K562 (cell line): Measurements from ENCODE around the gene CLDN34. TPM values are rescaled to one million over a fixed set of nuclear protein-coding genes. Genes with fewer than 3 reads are reported as not detected.

ENCODE experiments used
- ATAC-seq: fragments of 200-7000 bp; cut with Tn5 transposase; 3 replicates; pipeline ENCODE4 v1.9.1; 2020; ENCODE audit warnings: moderate library complexity
- BruUV-seq: library from RNA; stranded (reverse); fragments of 400-500 nt; replicated peaks from 2 replicates; lab custom pipeline; 2021; lab: Mats Ljungman, UMichigan
- CTCF ChIA-PET: fragments of 300-600 bp; formaldehyde crosslinking; extraction: SDS; loops from one replicate; lab custom pipeline; 2021; ENCODE audit warnings: low intra/inter-chr PET ratio; lab: Yijun Ruan, JAX
- POLR2A ChIA-PET: fragments of 300-600, 350-650 bp; sonication (Branson Sonifier 250); formaldehyde crosslinking; extraction: SDS; loops from one replicate; lab custom pipeline; 2021; ENCODE audit warnings: antibody characterized with exemption, inconsistent platforms; lab: Yijun Ruan, JAX
- DNase-seq, 4 experiments: peaks; one replicate each; pipeline versions ENCODE4 v3.0.0 to v3.0.0-alpha.2; 2011 to 2018; ENCODE audit warnings: low spot score in 3 of 4, mixed read lengths in 3 of 4; ENCODE audit errors: extremely low read depth in 1 of 4
- FAIRE-seq: peaks from 2 replicates; lab custom pipeline; 2011; peaks lifted over from hg19 to GRCh38; lab: Jason Lieb, UNC
- H2AFZ ChIP-seq: 2 replicates; pipeline ENCODE4 v1.6.0; 2011; ENCODE audit warnings: low read depth, low read length, control low read depth, inconsistent platforms
- H3K27ac ChIP-seq: fragments of 200-600 bp; 3 replicates; pipeline ENCODE4 v1.8.0; 2011; ENCODE audit warnings: low read depth, mild to moderate bottlenecking, control low read depth, inconsistent platforms, low read length, moderate library complexity, mixed read lengths; ENCODE audit errors: extremely low read depth
- H3K27me3 ChIP-seq, 2 experiments: fragments of 300-600 bp in 1 of 2; 2 replicates in 1 of 2; 3 replicates in 1 of 2; pipeline versions ENCODE4 v1.6.0 to v1.8.0; 2011; ENCODE audit warnings: inconsistent platforms in 2 of 2, low read length in 2 of 2, mild to moderate bottlenecking in 1 of 2, mixed read lengths in 1 of 2, moderate library complexity in 1 of 2; ENCODE audit not compliant: control insufficient read depth in 2 of 2, insufficient read depth in 2 of 2
- H3K36me3 ChIP-seq: fragments of 300-600 bp; 3 replicates; pipeline ENCODE4 v1.8.0; 2011; ENCODE audit warnings: mild to moderate bottlenecking, low read length, inconsistent platforms; ENCODE audit not compliant: control insufficient read depth, insufficient read depth
- H3K4me1 ChIP-seq, 2 experiments: fragments of 200-600 bp in 1 of 2; replicated peaks in 1 of 2; 2 replicates in 1 of 2; 3 replicates in 1 of 2; pipeline versions ENCODE4 v1.5.1 to v1.8.0; 2011; ENCODE audit warnings: inconsistent platforms in 2 of 2, low read length in 2 of 2, mild to moderate bottlenecking in 1 of 2, mixed read lengths in 1 of 2, moderate library complexity in 1 of 2; ENCODE audit not compliant: control insufficient read depth in 2 of 2, insufficient read depth in 2 of 2
- H3K4me2 ChIP-seq: 2 replicates; pipeline ENCODE4 v1.6.1; 2011; ENCODE audit warnings: low read length, control low read depth, inconsistent platforms, mixed read lengths; ENCODE audit not compliant: insufficient read depth
- H3K4me3 ChIP-seq: fragments of 200-600 bp; sonication (generic), shearing (Covaris generic); 2 replicates; pipeline ENCODE4 v1.5.1; 2016; ENCODE audit warnings: control low read depth, inconsistent platforms
- H3K79me2 ChIP-seq: fragments of 200-600 bp; 3 replicates; pipeline ENCODE4 v1.8.0; 2011; ENCODE audit warnings: low read length, inconsistent platforms; ENCODE audit not compliant: control insufficient read depth, insufficient read depth
- H3K9ac ChIP-seq, 2 experiments: 2 replicates each; pipeline versions ENCODE4 v1.6.0 to v1.6.1; 2011; ENCODE audit warnings: low read depth in 2 of 2, low read length in 2 of 2, control low read depth in 1 of 2, inconsistent platforms in 1 of 2, mild to moderate bottlenecking in 1 of 2, mixed read lengths in 1 of 2; ENCODE audit not compliant: insufficient read depth in 1 of 2
- H3K9me1 ChIP-seq: one replicate; pipeline ENCODE4 v1.6.0; 2011; ENCODE audit warnings: inconsistent platforms, mild to moderate bottlenecking, low read length, moderate library complexity; ENCODE audit not compliant: control insufficient read depth, insufficient read depth
- H3K9me3 ChIP-seq: replicated peaks from 2 replicates; pipeline ENCODE4 v1.5.1; 2011; ENCODE audit warnings: low read depth, low read length, inconsistent platforms; ENCODE audit not compliant: control insufficient read depth, insufficient read depth
- H4K20me1 ChIP-seq: replicated peaks from 2 replicates; pipeline ENCODE4 v1.6.1; 2011; ENCODE audit warnings: low read length, inconsistent platforms, mixed read lengths; ENCODE audit not compliant: control insufficient read depth, insufficient read depth
- ATF1 ChIP-seq, 2 experiments: fragments of 450-650 bp in 1 of 2; IDR thresholded peaks; 2 replicates each; pipeline ENCODE4 v1.6.1; 2016; ENCODE audit warnings: missing compliant biosample characterization in 1 of 2, missing genetic modification characterization in 1 of 2
- ATF7 ChIP-seq: fragments of 450-650 bp; IDR thresholded peaks from 2 replicates; pipeline ENCODE4 v1.7.1; 2014; ENCODE audit warnings: mild to moderate bottlenecking, moderate library complexity
- DLX4 ChIP-seq: fragments of 250-450 bp; sonication (Bioruptor Pico); IDR thresholded peaks from 2 replicates; pipeline ENCODE4 v1.6.1; 2021; ENCODE audit warnings: mild to moderate bottlenecking
- ETV1 ChIP-seq: fragments of 450-650 bp; conservative IDR thresholded peaks from 2 replicates; pipeline ENCODE4 v1.6.1; 2016; ENCODE audit warnings: missing genetic modification characterization, control low read depth, low read depth, missing compliant biosample characterization
- NFATC3 ChIP-seq: fragments of 450-650 bp; IDR thresholded peaks from 2 replicates; pipeline ENCODE4 v1.6.1; 2017; ENCODE audit warnings: mild to moderate bottlenecking
- NR4A1 ChIP-seq, 2 experiments: fragments of 250-450 bp in 1 of 2; fragments of 450-650 bp in 1 of 2; sonication (Bioruptor Pico) in 1 of 2; IDR thresholded peaks; 2 replicates each; pipeline versions ENCODE4 v1.4.0 to v1.6.1; 2016 to 2020; ENCODE audit warnings: mild to moderate bottlenecking in 2 of 2, missing compliant biosample characterization in 1 of 2, missing genetic modification characterization in 1 of 2, moderate library complexity in 1 of 2
- RBM15 ChIP-seq: fragments of 200-400 bp; formaldehyde crosslinking; IDR thresholded peaks from 2 replicates; pipeline ENCODE4 v1.6.1; 2018; ENCODE audit warnings: mild to moderate bottlenecking, low read length, moderate library complexity; ENCODE audit not compliant: insufficient read depth
- RBM17 ChIP-seq: fragments of 200-400 bp; formaldehyde crosslinking; IDR thresholded peaks from 2 replicates; pipeline ENCODE4 v1.6.1; 2017; ENCODE audit warnings: low read depth, mild to moderate bottlenecking, low read length, borderline replicate concordance
- ZNF143 ChIP-seq: sonication (generic); formaldehyde crosslinking; IDR thresholded peaks from 2 replicates; pipeline ENCODE4 v1.9.0; 2022; ENCODE audit warnings: mild to moderate bottlenecking, missing genetic modification reagents
- ZNF184 ChIP-seq: sonication (generic); formaldehyde crosslinking; IDR thresholded peaks from 2 replicates; pipeline ENCODE4 v1.5.0; 2020; ENCODE audit warnings: missing genetic modification reagents
- ZNF431 ChIP-seq: sonication (generic); formaldehyde crosslinking; IDR thresholded peaks from 2 replicates; pipeline ENCODE4 v1.8.0; 2022; ENCODE audit warnings: mild to moderate bottlenecking, missing genetic modification reagents
- ZNF586 ChIP-seq: fragments of 450-650 bp; formaldehyde crosslinking; conservative IDR thresholded peaks from 2 replicates; pipeline ENCODE4 v1.4.0; 2020; ENCODE audit warnings: mild to moderate bottlenecking, moderate library complexity
- ZNF785 ChIP-seq: fragments of 250-450 bp; sonication (Bioruptor Pico); IDR thresholded peaks from 2 replicates; pipeline ENCODE4 v1.4.0; 2020; ENCODE audit warnings: mild to moderate bottlenecking
- WGBS: fragments of 100-300 bp; shearing (Covaris generic); methylation state at CpG from one replicate; pipeline ENCODE4 v1.1.6; 2016; ENCODE audit warnings: low coverage, mixed read lengths; ENCODE audit not compliant: insufficient coverage; ENCODE audit errors: missing lambda C conversion rate; 5-methylcytosine and 5-hydroxymethylcytosine counted together
- in situ Hi-C: fragments of 300-500 bp; cut with MboI; formaldehyde crosslinking; loops from 4 replicates; pipeline ENCODE4 v1.15.0; 2018; ENCODE audit warnings: inconsistent platforms, mixed read lengths
- intact Hi-C: fragments of 100-400 bp; cut with micrococcal nuclease; formaldehyde crosslinking; loops from 2 replicates; pipeline ENCODE4 v1.14.2; 2022
- polyA plus RNA-seq, 8 experiments: library from polyadenylated mRNA; depleted of rRNA in 4 of 8; stranded (reverse) in 5 of 8; unstranded in 3 of 8; fragments of >200 nt; fragmentation: Nextera tagmentation in 2 of 8; fragmentation: Illumina TruSeq in 1 of 8; extraction: Ambion mirVana in 2 of 8; extraction: Trizol in 1 of 8; gene quantifications; 2 replicates each; pipeline versions ENCODE4 v1.2.1 to v1.2.3, GENCODE V29; 2011 to 2014; ENCODE audit warnings: inconsistent platforms in 1 of 8, missing spikeins in 1 of 8
- total RNA-seq, 7 experiments: library from RNA; depleted of rRNA in 6 of 7; stranded (reverse); fragments of >200 nt in 6 of 7; fragmentation: Illumina TruSeq in 2 of 7; extraction: Trizol in 2 of 7; gene quantifications; 2 replicates each; pipeline versions ENCODE4 v1.2.1 to v1.2.3, GENCODE V29; 2011 to 2021; ENCODE audit warnings: low replicate concordance in 1 of 7

CLDN34 gene
- total and polyA plus RNA-seq, 9 of the 15 experiments (the other 6 are each of a cell fraction or from before 2014, with no cell fraction given) = not detected

GRCh38 chrX:9937761-9938160 lies 29.4 kb upstream of the CLDN34 start:
- no peaks in the 10 kb centered on the region for H3K36me3 ChIP-seq
- in situ Hi-C loops = no loop called here
- H3K4me3 ChIP-seq = no peak overlapping the region
- ATAC-seq (no peak), DNase-seq (no peak), FAIRE-seq (no peak)
- no peak overlapping the region for H3K9ac ChIP-seq
- H3K27me3 ChIP-seq = peaks cover 0 to 28% of the 10 kb centered on the region in 2 experiments; a peak in 2 of 5 replicates
- CTCF ChIA-PET = no interaction called here
- no peak overlapping the region for H3K4me2 ChIP-seq
- no peaks in the 10 kb centered on the region for H3K4me1 ChIP-seq
- H3K9me1 ChIP-seq = no peaks in the 10 kb centered on the region
- POLR2A ChIA-PET = interaction anchor here (0.6 kb wide), 1 partner anchor 216 kb away, joined by 3 read pairs; no protein-coding TSS in a partner anchor
- intact Hi-C loops = no loop called here
- H3K79me2 ChIP-seq = no peaks in the 10 kb centered on the region
- no peaks in the 10 kb centered on the region for H4K20me1 ChIP-seq
- no TSS peak for BruUV-seq
- WGBS = 9% methylated on average over 8 of the region's 8 CpGs
- no peak overlapping the region for H3K27ac ChIP-seq
- no peaks in the 10 kb centered on the region for H3K9me3 ChIP-seq
- no peak overlapping the region for H2AFZ ChIP-seq
- TF ChIP-seq RBM17 = no peak
- no peak for TF ChIP-seq ZNF184 (CRISPR knock-in tag)
- no peak for TF ChIP-seq ZNF143 (CRISPR knock-in tag)
- no peak for TF ChIP-seq ZNF586 (CRISPR knock-in tag)
- TF ChIP-seq ATF7 = no peak
- no peak for TF ChIP-seq NFATC3

- Histone ChIP-seq H2AFZ (no peak overlapping the region), H3K36me3 (no peaks in the 10 kb centered on the region), H3K9me1 (no peaks in the 10 kb centered on the region), H3K9ac (no peak overlapping the region), H3K27ac (no peak overlapping the region), H3K4me3 (no peak overlapping the region), H4K20me1 (no peaks in the 10 kb centered on the region), H3K4me2 (no peak overlapping the region), H3K79me2 (no peaks in the 10 kb centered on the region), H3K9me3 (no peaks in the 10 kb centered on the region), H3K27me3 (peaks cover 0 to 25% of the 10 kb centered on the region in 2 experiments; a peak in 2 of 5 replicates), H3K4me1 (no peaks in the 10 kb centered on the region)
- ATAC-seq (no peak), DNase-seq (no peak), FAIRE-seq (no peak)
- WGBS = 0% methylated on average over 4 of the region's 7 CpGs
- intact Hi-C loops = no loop called here
- no TSS peak for BruUV-seq
- POLR2A ChIA-PET = no interaction called here
- CTCF ChIA-PET = no interaction called here
- in situ Hi-C loops = no loop called here
- no peak for TF ChIP-seq RBM15
- no peak for TF ChIP-seq ZNF431 (CRISPR knock-in tag)
- TF ChIP-seq DLX4 (CRISPR knock-in tag) = no peak
- TF ChIP-seq NR4A1 (CRISPR knock-in tag; IDR thresholded peaks at IDR 0.05) = no peak
- TF ChIP-seq NR4A1 (tag; IDR thresholded peaks at IDR 0.05) = no peak
- no peak for TF ChIP-seq ZNF785 (CRISPR knock-in tag)
- TF ChIP-seq ATF1 (CRISPR knock-in tag; IDR thresholded peaks at IDR 0.05) = no peak
- no peak for TF ChIP-seq ATF1 (tag; IDR thresholded peaks at IDR 0.05)
- no peak for TF ChIP-seq ETV1 (tag)
Observed at GRCh38 chrX:9938516-9938915, 28.6 kb upstream of the CLDN34 start.
